ENCODE measurements around the gene SEPSECS. TPM values are rescaled to one million over a fixed set of nuclear protein-coding genes. Genes with fewer than 3 reads are reported as not detected.

SEPSECS gene
- total RNA-seq, 1 experiment from 2014 or later: 4.2 TPM

- Mint-ChIP-seq H3K9me3 (peaks cover 0 to 5% of the 10 kb centered on the region in 2 experiments; a peak in 1 of 5 replicates), H3K36me3 (ENCODE audit: insufficient read depth in 1 of 3, low read depth in 3 of 3) (peaks cover 0 to 13% (median 3%) of the 10 kb centered on the region in 3 experiments; a peak in 4 of 7 replicates), H3K4me3 (peak overlapping the region; percentile 74 to 85), H3K27me3 (ENCODE audit: low read depth) (no peaks in the 10 kb centered on the region), H3K4me1 (peaks cover 10 to 25% of the 10 kb centered on the region in 2 experiments), H3K27ac (0 out of 7 replicates have a peak overlapping the region, but pooled peaks of 1 of the 3 experiments have one; percentile 3)
- H3K9ac ChIP-seq (ENCODE audit: extremely low read depth, insufficient read length, low read length): no peak overlapping the region
- H2BK15ac ChIP-seq (ENCODE audit: low read depth, low read length): no peak overlapping the region
- H3K9me3 ChIP-seq (ENCODE audit: control insufficient read depth, low read depth, low read length): no peaks in the 10 kb centered on the region
- H4K91ac ChIP-seq (ENCODE audit: insufficient read length, low read depth, low read length): no peak overlapping the region
- no peak overlapping the region for H3K14ac ChIP-seq (ENCODE audit: insufficient read depth, low read length)
- no peaks in the 10 kb centered on the region for H4K20me1 ChIP-seq (ENCODE audit: control insufficient read depth, insufficient read depth, insufficient read length)
- H3K79me2 ChIP-seq (ENCODE audit: insufficient read depth, low read length): no peaks in the 10 kb centered on the region
- H3K18ac ChIP-seq (ENCODE audit: insufficient read length, low read depth, low read length): no peak overlapping the region
- no peak overlapping the region for H2BK5ac ChIP-seq (ENCODE audit: insufficient read length, low read length)
- H2BK120ac ChIP-seq (ENCODE audit: low read depth, low read length, poor library complexity, severe bottlenecking): no peak overlapping the region
- H3T11ph ChIP-seq (ENCODE audit: low read length): no peak overlapping the region
- H3K27me3 ChIP-seq (ENCODE audit: insufficient read depth, low read length): no peaks in the 10 kb centered on the region
- no peak overlapping the region for H2AK5ac ChIP-seq (ENCODE audit: insufficient read length, low read length)
- no peak overlapping the region for H2BK20ac ChIP-seq (ENCODE audit: low read depth, low read length, poor library complexity, severe bottlenecking)
- H3K23me2 ChIP-seq (ENCODE audit: insufficient read length, low read depth, low read length, poor library complexity, severe bottlenecking): peaks cover 11% of the 10 kb centered on the region
- no peak for DNase-seq
- TF ChIP-seq CTCF (conservative IDR thresholded peaks at IDR 0.05): no peak
- H3K23ac ChIP-seq (ENCODE audit: insufficient read length, low read depth, low read length): no peak overlapping the region
- peak overlapping the region; percentile 98 for H3K4me2 ChIP-seq (ENCODE audit: insufficient read depth, insufficient read length, low read length)
- no peaks in the 10 kb centered on the region; the same call in 1 of the 2 replicates for H3K4me1 ChIP-seq (ENCODE audit: insufficient read depth, low read length)
- no CpG with 5 or more reads among the region's 2 CpGs for WGBS (ENCODE audit: extremely low coverage, insufficient read length, low lambda C conversion rate)
- H3K56ac ChIP-seq (ENCODE audit: insufficient read length, low read depth, low read length): no peak overlapping the region
- H3K79me1 ChIP-seq (ENCODE audit: insufficient read depth, low read depth, low read length, poor library complexity, severe bottlenecking): no peaks in the 10 kb centered on the region
- H3K27ac ChIP-seq (ENCODE audit: insufficient read length, low read depth, low read length): no peak overlapping the region
- no peak overlapping the region for H4K5ac ChIP-seq (ENCODE audit: insufficient read length, low read depth, low read length)
- H4K8ac ChIP-seq (replicated peaks; ENCODE audit: insufficient read length, low read depth, low read length): no peak overlapping the region
- H3K4ac ChIP-seq (ENCODE audit: low read depth, low read length): no peak overlapping the region
- no peak overlapping the region for H2BK12ac ChIP-seq (ENCODE audit: insufficient read length, low read depth, low read length)
- H2AFZ ChIP-seq (ENCODE audit: low read length): no peak overlapping the region
Observed at GRCh38 chr4:25161593-25161950, 1.3 kb upstream of the SEPSECS start.
